CD14-positive monocyte (primary cell): Measurements from ENCODE around the gene FOXP4. TPM values are rescaled to one million over a fixed set of nuclear protein-coding genes. Genes with fewer than 3 reads are reported as not detected.

ENCODE experiments used
- DNase-seq, 3 donors: peaks; one replicate each; pipeline ENCODE4 v3.0.0-alpha.2; 2011 to 2022
- H2AFZ ChIP-seq: 2 replicates; pipeline ENCODE4 v1.6.0; 2012; ENCODE audit warnings: mild to moderate bottlenecking, low read depth, low read length, inconsistent platforms; ENCODE audit not compliant: insufficient read depth, poor library complexity, severe bottlenecking
- H3K27ac ChIP-seq, 2 donors: 1 replicate in 1 of 2; 2 replicates in 1 of 2; pipeline ENCODE4 v1.5.1; 2012 to 2013; ENCODE audit warnings: low read length in 2 of 2, control low read depth in 1 of 2, inconsistent platforms in 1 of 2, low read depth in 1 of 2, mild to moderate bottlenecking in 1 of 2
- H3K27me3 ChIP-seq, 2 donors: one replicate each; pipeline versions ENCODE4 v1.6.0 to v1.6.1; 2011 to 2013; ENCODE audit warnings: low read length in 2 of 2; ENCODE audit not compliant: control insufficient read depth in 2 of 2, insufficient read depth in 2 of 2
- H3K36me3 ChIP-seq, 2 donors: replicated peaks in 1 of 2; 1 replicate in 1 of 2; 2 replicates in 1 of 2; pipeline versions ENCODE4 v1.5.1 to v1.6.1; 2012 to 2013; ENCODE audit warnings: low read length in 2 of 2, control low read depth in 1 of 2, inconsistent platforms in 1 of 2, mild to moderate bottlenecking in 1 of 2; ENCODE audit not compliant: insufficient read depth in 2 of 2, control insufficient read depth in 1 of 2
- H3K4me1 ChIP-seq, 2 donors: 1 replicate in 1 of 2; 2 replicates in 1 of 2; pipeline versions ENCODE4 v1.5.1 to v1.6.1; 2012 to 2013; ENCODE audit warnings: low read length in 2 of 2, control low read depth in 1 of 2, inconsistent platforms in 1 of 2, mild to moderate bottlenecking in 1 of 2, moderate library complexity in 1 of 2; ENCODE audit not compliant: insufficient read depth in 2 of 2, control insufficient read depth in 1 of 2
- H3K4me2 ChIP-seq: replicated peaks from 2 replicates; pipeline ENCODE3; 2012; ENCODE audit warnings: low read length, moderate library complexity, mild to moderate bottlenecking; ENCODE audit not compliant: poor library complexity, severe bottlenecking; ENCODE audit errors: extremely low read depth
- H3K4me3 ChIP-seq, 3 experiments: fragments of 200-600 bp in 1 of 3; sonication (generic) in 1 of 3; replicated peaks in 1 of 3; 1 replicate in 2 of 3; 2 replicates in 1 of 3; pipeline ENCODE4 v1.5.1; 2011 to 2013; ENCODE audit warnings: low read length in 3 of 3, mild to moderate bottlenecking in 3 of 3, control low read depth in 2 of 3, low read depth in 2 of 3, inconsistent platforms in 1 of 3, moderate library complexity in 1 of 3
- H3K79me2 ChIP-seq: 2 replicates; pipeline ENCODE4 v1.6.0; 2012; ENCODE audit warnings: mild to moderate bottlenecking, control low read depth, inconsistent platforms, low read length, moderate library complexity; ENCODE audit not compliant: insufficient read depth
- H3K9ac ChIP-seq: 2 replicates; pipeline ENCODE4 v1.6.0; 2017; ENCODE audit warnings: low read length, mild to moderate bottlenecking; ENCODE audit not compliant: insufficient read depth, poor library complexity, severe bottlenecking
- H3K9me3 ChIP-seq, 2 donors: replicated peaks in 1 of 2; 1 replicate in 1 of 2; 2 replicates in 1 of 2; pipeline versions ENCODE4 v1.5.1 to v1.6.1; 2012 to 2013; ENCODE audit warnings: low read length in 2 of 2, control low read depth in 1 of 2; ENCODE audit not compliant: control insufficient read depth in 1 of 2, insufficient read depth in 1 of 2
- H4K20me1 ChIP-seq: 2 replicates; pipeline ENCODE4 v1.6.0; 2012; ENCODE audit warnings: mild to moderate bottlenecking, low read length, control low read depth, moderate library complexity; ENCODE audit not compliant: insufficient read depth
- H3K27ac Mint-ChIP-seq, 7 donors: one replicate each; pipeline ENCODE4 v1.8.0; 2020; ENCODE audit warnings: mild to moderate bottlenecking in 7 of 7, mixed read lengths in 7 of 7, moderate library complexity in 6 of 7, inconsistent platforms in 2 of 7
- H3K27me3 Mint-ChIP-seq, 3 donors: one replicate each; pipeline ENCODE4 v1.8.0; 2021 to 2022; ENCODE audit warnings: low read depth in 3 of 3, mild to moderate bottlenecking in 3 of 3, mixed read lengths in 3 of 3, moderate library complexity in 3 of 3, inconsistent platforms in 1 of 3
- H3K36me3 Mint-ChIP-seq, 2 donors: one replicate each; pipeline ENCODE4 v1.8.0; 2020; ENCODE audit warnings: mixed read lengths in 2 of 2, inconsistent platforms in 1 of 2, mild to moderate bottlenecking in 1 of 2
- H3K4me1 Mint-ChIP-seq: one replicate; pipeline ENCODE4 v1.8.0; 2020; ENCODE audit warnings: mild to moderate bottlenecking, mixed read lengths
- H3K4me3 Mint-ChIP-seq, 2 donors: one replicate each; pipeline ENCODE4 v1.8.0; 2020; ENCODE audit warnings: mild to moderate bottlenecking in 2 of 2, mixed read lengths in 2 of 2, moderate library complexity in 1 of 2
- H3K9me3 Mint-ChIP-seq, 7 donors: one replicate each; pipeline ENCODE4 v1.8.0; 2020 to 2022; ENCODE audit warnings: mixed read lengths in 7 of 7, mild to moderate bottlenecking in 6 of 7, moderate library complexity in 6 of 7, inconsistent platforms in 2 of 7
- CTCF ChIP-seq: fragments of 200-600 bp; IDR thresholded peaks from one replicate; pipeline ENCODE4 v1.8.0; 2022; ENCODE audit warnings: antibody characterized with exemption, mild to moderate bottlenecking
- WGBS: methylation state at CpG from one replicate; pipeline ENCODE4 v1.1.5; 2013; ENCODE audit warnings: missing lambda C conversion rate; ENCODE audit not compliant: insufficient coverage; 5-methylcytosine and 5-hydroxymethylcytosine counted together
- intact Hi-C, 2 donors: fragments of 100-400 bp; cut with micrococcal nuclease; formaldehyde crosslinking; loops; one replicate each; pipeline versions ENCODE4 v1.15.0 to v1.15.1; 2023
- polyA plus RNA-seq, 3 donors: library from polyadenylated mRNA; depleted of rRNA in 1 of 3; unstranded in 2 of 3; stranded (reverse) in 1 of 3; fragments of 300-500 nt in 2 of 3; fragments of >200 nt in 1 of 3; fragmentation: Illumina TruSeq in 2 of 3; gene quantifications; 1 replicate in 2 of 3; 2 replicates in 1 of 3; pipeline ENCODE4 v1.2.3, GENCODE V29; 2012 to 2021

FOXP4 gene
- polyA plus RNA-seq, 3 donors, result 0.62 to 7.6 (median 0.65) TPM

GRCh38 chr6:41572613-41573012 lies 26.4 kb downstream of the FOXP4 start:
- H3K9ac ChIP-seq, result no peak overlapping the region
- H3K36me3 ChIP-seq, result peaks cover 10 to 32% of the 10 kb centered on the region in 2 donors
- Mint-ChIP-seq H3K4me3 (no peak overlapping the region), H3K4me1 (peaks cover 12% of the 10 kb centered on the region), H3K9me3 (no peaks in the 10 kb centered on the region), H3K36me3 (peaks cover 49 to 57% of the 10 kb centered on the region in 2 donors), H3K27ac (no peak overlapping the region), H3K27me3 (peaks cover 4 to 10% (median 5%) of the 10 kb centered on the region in 3 donors)
- H3K4me2 ChIP-seq, result no peak overlapping the region
- TF ChIP-seq CTCF, result no peak
- H3K4me3 ChIP-seq, result no peak overlapping the region
- no peak overlapping the region for H2AFZ ChIP-seq
- H3K27ac ChIP-seq, result no peak overlapping the region
- H3K79me2 ChIP-seq, result no peaks in the 10 kb centered on the region
- H3K9me3 ChIP-seq, result no peaks in the 10 kb centered on the region
- 50% methylated on average over 1 of the region's 2 CpGs for WGBS
- H4K20me1 ChIP-seq, result peaks cover 21% of the 10 kb centered on the region
- H3K4me1 ChIP-seq, result peaks cover 0 to 3% of the 10 kb centered on the region in 2 donors
- no peaks in the 10 kb centered on the region for H3K27me3 ChIP-seq
- no peak for DNase-seq
- intact Hi-C loops, result no loop called here

GRCh38 chr6:41573276-41573675 lies 27.1 kb downstream of the FOXP4 start:
- WGBS, result 100% methylated on average over 3 of the region's 7 CpGs
- Mint-ChIP-seq H3K36me3 (peaks cover 47 to 58% of the 10 kb centered on the region in 2 donors), H3K9me3 (no peaks in the 10 kb centered on the region), H3K4me1 (peaks cover 17% of the 10 kb centered on the region), H3K27ac (no peak overlapping the region), H3K4me3 (no peak overlapping the region), H3K27me3 (peaks cover 4 to 10% (median 5%) of the 10 kb centered on the region in 3 donors)
- peaks cover 7 to 26% of the 10 kb centered on the region in 2 donors for H3K36me3 ChIP-seq
- H3K79me2 ChIP-seq, result no peaks in the 10 kb centered on the region
- H3K9me3 ChIP-seq, result no peaks in the 10 kb centered on the region
- no peak overlapping the region for H3K9ac ChIP-seq
- peaks cover 0 to 3% of the 10 kb centered on the region in 2 donors for H3K4me1 ChIP-seq
- H3K27me3 ChIP-seq, result no peaks in the 10 kb centered on the region
- peaks cover 21% of the 10 kb centered on the region for H4K20me1 ChIP-seq
- no peak overlapping the region for H3K4me3 ChIP-seq
- no peak overlapping the region for H3K4me2 ChIP-seq
- no peak for TF ChIP-seq CTCF
- H3K27ac ChIP-seq, result no peak overlapping the region
- intact Hi-C loops, result no loop called here
- no peak overlapping the region for H2AFZ ChIP-seq
- no peak for DNase-seq
